HepG2 (cell line): ENCODE results near the gene COX14. TPM values are rescaled to one million over a fixed set of nuclear protein-coding genes. Genes with fewer than 3 reads are reported as not detected.
A peak's percentile ranks its signal among the peaks of the same experiment; 100 is the strongest.

ENCODE experiments used
- AGO1 ChIP-seq: fragments of 200-400 bp; formaldehyde crosslinking; IDR thresholded peaks from 2 replicates; pipeline ENCODE4 v1.6.1; 2017; ENCODE audit warnings: mild to moderate bottlenecking, low read depth, low read length, moderate library complexity; ENCODE audit not compliant: poor library complexity, severe bottlenecking
- AKAP8 ChIP-seq: sonication (generic); formaldehyde crosslinking; IDR thresholded peaks from 2 replicates; pipeline ENCODE4 v1.5.1; 2020; ENCODE audit warnings: mild to moderate bottlenecking, missing genetic modification reagents
- ARNT ChIP-seq: fragments of 450-650 bp; IDR thresholded peaks from 2 replicates; pipeline ENCODE4 v1.6.1; 2017
- BCLAF1 ChIP-seq: fragments of 450-650 bp; IDR thresholded peaks from 2 replicates; pipeline ENCODE4 v1.6.1; 2017; ENCODE audit warnings: mild to moderate bottlenecking
- EHMT2 ChIP-seq: fragments of 200-600 bp; sonication (generic); IDR thresholded peaks from 2 replicates; pipeline ENCODE4 v1.7.0; 2017; ENCODE audit warnings: antibody characterized with exemption, low read depth, low read length, borderline replicate concordance
- GMEB1 ChIP-seq: sonication (generic); formaldehyde crosslinking; IDR thresholded peaks from 2 replicates; pipeline ENCODE4 v1.5.1; 2020; ENCODE audit warnings: missing genetic modification reagents, mild to moderate bottlenecking, borderline replicate concordance
- GMEB2 ChIP-seq: IDR thresholded peaks from 2 replicates; pipeline ENCODE4 v1.6.1; 2016; ENCODE audit warnings: missing biosample characterization, missing genetic modification reagents, low read depth
- HNRNPUL1 ChIP-seq: fragments of 200-400 bp; formaldehyde crosslinking; IDR thresholded peaks from 2 replicates; pipeline ENCODE4 v1.6.1; 2017; ENCODE audit warnings: low read depth, mild to moderate bottlenecking, low read length, moderate library complexity
- LBX2 ChIP-seq: sonication (generic); formaldehyde crosslinking; IDR thresholded peaks from 2 replicates; pipeline ENCODE4 v1.5.0; 2020; ENCODE audit warnings: missing genetic modification reagents, mild to moderate bottlenecking, borderline replicate concordance
- MAFG ChIP-seq: sonication (generic); formaldehyde crosslinking; IDR thresholded peaks from 2 replicates; pipeline ENCODE4 v1.5.1; 2020; ENCODE audit warnings: mild to moderate bottlenecking, missing genetic modification reagents
- MAX ChIP-seq: IDR thresholded peaks from 2 replicates; pipeline ENCODE4 v1.6.1; 2012; ENCODE audit warnings: inconsistent platforms
- MTERF4 ChIP-seq: sonication (generic); formaldehyde crosslinking; IDR thresholded peaks from 2 replicates; pipeline ENCODE4 v1.8.0; 2023; ENCODE audit warnings: mild to moderate bottlenecking, missing genetic modification reagents
- PHB2 ChIP-seq: fragments of 450-650 bp; IDR thresholded peaks from 2 replicates; pipeline ENCODE4 v1.6.1; 2018; ENCODE audit not compliant: partially characterized antibody
- PHF5A ChIP-seq: IDR thresholded peaks from one replicate; pipeline ENCODE4 v1.6.1; 2018; ENCODE audit warnings: low read depth, missing genetic modification reagents; ENCODE audit not compliant: unreplicated experiment
- TBL1XR1 ChIP-seq: fragments of 150-350 bp; IDR thresholded peaks from 2 replicates; pipeline ENCODE4 v1.6.1; 2014; ENCODE audit warnings: borderline replicate concordance, low read length; ENCODE audit not compliant: partially characterized antibody
- TEAD3 ChIP-seq: optimal IDR thresholded peaks from 2 replicates; pipeline ENCODE3; 2016; ENCODE audit warnings: borderline replicate concordance
- ZNF143 ChIP-seq: sonication (generic); formaldehyde crosslinking; IDR thresholded peaks from 2 replicates; pipeline ENCODE4 v1.4.0; 2020; ENCODE audit warnings: missing genetic modification reagents
- ZNF274 ChIP-seq: sonication (generic); formaldehyde crosslinking; IDR thresholded peaks from 2 replicates; pipeline ENCODE4 v1.5.1; 2020; ENCODE audit warnings: mild to moderate bottlenecking, missing genetic modification reagents
- ZNF550 ChIP-seq: sonication (generic); formaldehyde crosslinking; IDR thresholded peaks from 2 replicates; pipeline ENCODE4 v1.4.0; 2020; ENCODE audit warnings: mild to moderate bottlenecking, missing genetic modification reagents, borderline replicate concordance
- ZNF564 ChIP-seq: sonication (generic); formaldehyde crosslinking; IDR thresholded peaks from 2 replicates; pipeline ENCODE4 v1.8.1; 2023; ENCODE audit warnings: mild to moderate bottlenecking, missing genetic modification reagents
- ZNF672 ChIP-seq: sonication (generic); formaldehyde crosslinking; IDR thresholded peaks from 2 replicates; pipeline ENCODE4 v1.8.1; 2022; ENCODE audit warnings: missing genetic modification reagents
- ZNF777 ChIP-seq: sonication (generic); formaldehyde crosslinking; IDR thresholded peaks from 2 replicates; pipeline ENCODE4 v1.4.0; 2020; ENCODE audit warnings: missing genetic modification reagents
- ZNF784 ChIP-seq: sonication (generic); formaldehyde crosslinking; IDR thresholded peaks from 2 replicates; pipeline ENCODE4 v1.5.1; 2020; ENCODE audit warnings: missing genetic modification reagents, mild to moderate bottlenecking, borderline replicate concordance
- polyA plus RNA-seq, 8 experiments: library from polyadenylated mRNA; depleted of rRNA in 3 of 8; stranded (reverse) in 7 of 8; unstranded in 1 of 8; fragments of >200 nt; fragmentation: Illumina TruSeq in 4 of 8; extraction: Trizol in 4 of 8; gene quantifications; 2 replicates each; pipeline versions ENCODE4 v1.2.1 to v1.2.3, GENCODE V29; 2011 to 2016; ENCODE audit warnings: low read depth in 4 of 8, missing spikeins in 1 of 8, mixed read lengths in 1 of 8; ENCODE audit not compliant: insufficient read depth in 1 of 8
- total RNA-seq, 5 experiments: library from RNA; depleted of rRNA; stranded (reverse); fragments of >200 nt; fragmentation: Illumina TruSeq; extraction: Trizol; gene quantifications; 2 replicates each; pipeline ENCODE4 v1.2.3, GENCODE V29; 2016; ENCODE audit warnings: low read depth in 1 of 5

Gene COX14
- total and polyA plus RNA-seq, 2 of the 13 experiments (the other 11 are each of a cell fraction or from before 2014, with no cell fraction given) = 53.0 to 71.6 TPM

GRCh38 chr12:50082644-50083043 lies 29.4 kb upstream of the COX14 start (continued):
- no peak for TF ChIP-seq EHMT2
- no peak for TF ChIP-seq TEAD3 (CRISPR knock-in tag)
- TF ChIP-seq MAX = peak; percentile 83
- no peak for TF ChIP-seq BCLAF1
- TF ChIP-seq PHF5A = no peak
- TF ChIP-seq MTERF4 (CRISPR knock-in tag) = 0 out of 2 replicates have a peak, but pooled peaks have one; percentile 29
- no peak for TF ChIP-seq ARNT
- TF ChIP-seq ZNF777 (CRISPR knock-in tag) = no peak
- TF ChIP-seq ZNF143 (CRISPR knock-in tag) = no peak
- TF ChIP-seq ZNF672 (CRISPR knock-in tag) = no peak
- TF ChIP-seq GMEB1 (CRISPR knock-in tag) = no peak
- TF ChIP-seq ZNF274 (CRISPR knock-in tag) = no peak
- no peak for TF ChIP-seq ZNF784 (CRISPR knock-in tag)
- TF ChIP-seq LBX2 (CRISPR knock-in tag) = no peak
- no peak for TF ChIP-seq PHB2
- no peak for TF ChIP-seq GMEB2 (CRISPR knock-in tag)
- no peak for TF ChIP-seq AKAP8 (CRISPR knock-in tag)
- TF ChIP-seq ZNF564 (CRISPR knock-in tag) = 0 out of 2 replicates have a peak, but pooled peaks have one; percentile 55
- no peak for TF ChIP-seq AGO1
- no peak for TF ChIP-seq MAFG (CRISPR knock-in tag)
- no peak for TF ChIP-seq HNRNPUL1
- TF ChIP-seq TBL1XR1 = no peak
- TF ChIP-seq ZNF550 = no peak
